ES-I3 (cell line): Measurements from ENCODE around the gene SBSN.
"Not testable (repeated sequence)": the region's sequence is repeated elsewhere in the genome, so short reads cannot be mapped to it uniquely, and the experiment has no call there.

Experiments
- H3K36me3 ChIP-seq: 2 replicates; pipeline ENCODE4 v1.6.1; 2013; ENCODE audit warnings: mild to moderate bottlenecking, low read length, control low read depth, moderate library complexity; ENCODE audit not compliant: insufficient read depth
- H3K4me1 ChIP-seq: 2 replicates; pipeline ENCODE4 v1.6.1; 2013; ENCODE audit warnings: mild to moderate bottlenecking, control low read depth, low read length; ENCODE audit not compliant: insufficient read depth
- H3K9ac ChIP-seq: 2 replicates; pipeline ENCODE4 v1.6.1; 2013; ENCODE audit warnings: low read depth, mild to moderate bottlenecking, low read length, moderate library complexity
- H3K9me3 ChIP-seq: 2 replicates; pipeline ENCODE4 v1.6.1; 2013; ENCODE audit warnings: mild to moderate bottlenecking, low read length, moderate library complexity; ENCODE audit not compliant: control insufficient read depth, insufficient read depth

SBSN gene

GRCh38 chr19:35493971-35494370 is 34.1 kb downstream of the SBSN start:
- Histone ChIP-seq H3K36me3 (no peaks in the 10 kb centered on the region), H3K4me1 (no peaks in the 10 kb centered on the region), H3K9ac (no peak overlapping the region), H3K9me3 (no peaks in the 10 kb centered on the region)

DNA sequence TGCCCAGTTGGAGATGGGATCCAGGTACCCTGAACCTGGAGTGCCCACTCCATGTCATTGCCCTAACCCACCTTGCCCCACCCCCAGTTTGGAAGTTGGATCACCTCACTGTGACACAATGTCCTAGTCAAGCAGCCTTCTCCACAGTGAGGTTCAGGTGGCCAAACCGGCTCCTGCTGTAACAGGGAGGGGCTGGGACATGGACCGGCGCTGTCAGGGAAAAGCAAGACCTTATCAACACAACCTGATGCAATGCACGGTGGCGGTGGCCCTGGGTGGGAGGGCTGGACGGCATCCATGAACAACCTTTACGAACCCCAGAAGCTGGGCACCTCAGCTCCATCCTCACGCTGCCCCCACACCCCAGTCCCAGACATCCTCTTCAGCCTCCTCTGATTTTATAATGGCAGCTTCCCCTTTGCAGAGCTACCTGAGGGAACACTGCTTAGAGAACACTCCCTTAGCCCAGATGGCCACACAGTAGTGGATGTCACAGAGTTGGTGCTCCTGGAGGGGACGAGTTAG is 36.2 kb downstream of the SBSN start:
- H3K36me3 ChIP-seq, result no peaks in the 10 kb centered on the region
- no peak overlapping the region for H3K9ac ChIP-seq
- H3K4me1 ChIP-seq, result no peaks in the 10 kb centered on the region
- H3K9me3 ChIP-seq, result no peaks in the 10 kb centered on the region

DNA sequence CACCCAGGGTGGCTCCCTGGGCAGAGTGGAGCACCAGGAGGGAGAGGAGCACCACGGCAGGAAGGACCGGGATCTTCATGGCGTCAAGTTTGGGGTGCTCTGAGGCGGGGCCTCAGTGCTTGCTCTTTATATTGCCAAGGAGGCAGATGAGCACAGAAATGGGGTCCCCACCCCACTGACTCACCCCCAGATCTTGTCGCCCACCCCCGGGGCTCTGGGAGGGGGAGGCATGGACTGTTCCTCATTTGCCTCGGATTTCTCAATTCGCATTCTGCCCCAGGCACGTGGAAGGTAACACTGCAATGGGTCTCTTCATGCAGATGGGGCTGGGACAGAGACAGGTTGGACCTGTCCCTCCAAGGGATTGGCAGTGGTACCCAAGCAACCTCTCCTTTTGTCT is 37.7 kb downstream of the SBSN start, which contains the start of gene KRTDAP:
Gene KRTDAP, minus strand, starts transcription at position 101 of the 400 bp plus-strand sequence. Its CDS starts 22 bp downstream, at position 79.
- H3K9ac ChIP-seq, result no peak within 1 kb of the TSS
- H3K4me1 ChIP-seq, result no peaks in the 10 kb centered on the region
- H3K36me3 ChIP-seq, result no peaks in the 10 kb centered on the region
- no peaks in the 10 kb centered on the region for H3K9me3 ChIP-seq

DNA sequence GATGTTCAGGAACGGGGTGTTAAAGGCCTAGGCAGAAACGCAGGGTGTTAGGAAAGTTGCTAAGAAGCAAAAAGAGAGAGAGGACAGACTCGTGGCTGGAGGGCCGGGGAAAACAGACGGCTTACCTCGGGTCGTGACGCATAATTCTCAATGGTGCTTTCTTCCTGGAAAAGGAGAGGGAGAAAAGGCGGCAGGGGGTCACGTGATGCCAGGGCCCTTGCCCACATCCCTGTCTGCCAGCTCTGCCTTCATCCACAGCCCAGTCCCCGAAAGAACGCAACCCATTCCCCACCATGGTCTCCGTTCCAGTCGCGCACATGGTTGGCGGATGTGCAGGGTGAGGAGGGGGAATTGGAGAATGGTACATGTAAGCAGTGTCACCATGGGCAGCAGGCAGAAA is 39.4 kb downstream of the SBSN start:
- H3K36me3 ChIP-seq, result no peaks in the 10 kb centered on the region
- no peaks in the 10 kb centered on the region for H3K4me1 ChIP-seq
- H3K9me3 ChIP-seq, result no peaks in the 10 kb centered on the region
- H3K9ac ChIP-seq, result no peak overlapping the region

DNA sequence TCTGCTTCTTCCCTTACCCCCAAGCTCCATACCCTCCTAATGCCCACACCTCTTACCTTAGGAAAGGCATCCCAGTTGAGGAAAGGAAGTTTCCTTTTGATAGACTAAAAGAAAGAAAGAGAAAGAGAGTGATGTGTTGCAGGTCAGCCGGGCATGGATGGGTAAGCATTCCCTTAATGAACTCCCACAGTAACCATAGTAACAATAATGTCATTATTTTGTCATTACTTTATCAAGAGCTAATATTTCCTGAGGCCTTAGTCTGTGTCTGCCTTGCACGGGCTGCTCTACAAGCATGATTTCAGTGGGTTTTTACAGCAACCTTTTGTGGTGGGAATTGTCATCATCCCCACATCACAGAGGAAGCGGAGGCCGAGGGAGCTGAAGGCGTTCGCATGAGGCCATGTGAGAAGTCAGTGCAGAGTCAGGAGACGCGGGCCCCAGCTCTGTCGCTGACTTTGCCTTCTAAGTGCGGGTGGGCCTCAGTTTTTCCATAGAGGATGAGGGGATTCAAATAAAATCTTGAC is 40.4 kb downstream of the SBSN start:
- Histone ChIP-seq H3K9ac (no peak overlapping the region), H3K9me3 (no peaks in the 10 kb centered on the region), H3K36me3 (no peaks in the 10 kb centered on the region), H3K4me1 (no peaks in the 10 kb centered on the region)

DNA sequence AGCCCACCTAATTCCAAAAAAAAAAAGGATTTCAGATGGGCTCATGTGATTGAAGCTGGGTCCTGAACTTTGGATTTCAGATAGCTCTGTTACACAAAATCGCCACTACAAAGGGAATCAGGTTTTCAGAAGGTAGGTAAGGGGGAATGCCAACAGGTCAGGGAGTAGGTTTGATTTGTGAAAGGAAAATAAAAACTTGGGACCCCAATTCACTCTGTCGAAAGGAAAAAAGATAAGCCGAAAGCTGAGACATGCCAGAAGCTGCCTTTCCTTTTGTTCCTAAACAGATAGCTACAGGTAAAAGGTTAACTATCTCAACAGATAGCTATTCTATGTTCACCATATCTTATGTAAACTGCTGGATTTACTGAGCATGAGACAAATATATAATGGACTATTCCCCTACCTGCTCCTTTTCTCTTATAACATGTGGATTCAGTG is 41.8 kb downstream of the SBSN start:
- no peak overlapping the region for H3K9ac ChIP-seq
- no peaks in the 10 kb centered on the region for H3K9me3 ChIP-seq
- no peaks in the 10 kb centered on the region for H3K4me1 ChIP-seq
- H3K36me3 ChIP-seq, result no peaks in the 10 kb centered on the region

DNA sequence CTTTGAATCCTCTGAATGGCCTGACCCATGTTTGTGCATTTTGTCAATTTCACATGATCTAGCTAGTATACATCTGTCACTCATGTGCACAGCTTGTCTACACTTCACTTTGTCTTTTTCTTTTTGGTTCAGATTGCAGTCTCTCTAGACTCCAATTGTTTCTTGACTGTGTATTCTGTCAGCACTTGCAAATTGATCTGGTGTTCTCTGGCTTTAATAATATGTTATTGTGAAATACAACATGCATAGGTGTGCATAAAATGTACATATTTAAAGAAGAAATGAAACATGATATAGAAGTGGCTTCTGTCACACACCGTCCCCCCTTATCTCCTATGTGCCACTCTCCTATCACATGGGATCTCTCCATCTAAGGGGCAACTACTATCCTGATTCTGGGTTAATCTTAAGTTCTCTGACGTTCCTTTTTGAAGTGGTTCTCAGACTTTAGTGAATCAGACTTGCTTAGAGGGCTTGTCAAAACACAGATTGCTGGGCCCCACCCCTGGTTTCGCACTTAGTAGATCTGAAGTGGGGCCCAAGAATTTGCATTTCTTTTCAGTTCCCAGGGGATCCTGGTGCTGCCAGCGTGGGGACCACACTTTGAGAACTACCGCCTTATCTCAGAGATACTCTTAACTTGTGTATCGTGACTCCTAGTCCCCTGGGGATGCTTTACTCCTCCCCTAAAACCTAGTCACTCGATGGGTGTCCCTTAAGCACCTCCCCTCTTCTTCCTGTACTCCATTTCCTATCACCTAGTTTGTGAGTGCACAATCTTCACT is 43.7 kb downstream of the SBSN start:
- no peaks in the 10 kb centered on the region for H3K4me1 ChIP-seq
- no peak overlapping the region for H3K9ac ChIP-seq
- H3K36me3 ChIP-seq, result no peaks in the 10 kb centered on the region
- no peaks in the 10 kb centered on the region for H3K9me3 ChIP-seq

- H3K36me3 ChIP-seq, result no peaks in the 10 kb centered on the region
- H3K9ac ChIP-seq, result no peak overlapping the region
- H3K4me1 ChIP-seq, result no peaks in the 10 kb centered on the region
- no peaks in the 10 kb centered on the region for H3K9me3 ChIP-seq
These were observed 45.0 kb downstream of the SBSN start for GRCh38 chr19:35483089-35483488.

GRCh38 chr19:35478794-35479677 is 49.1 kb downstream of the SBSN start:
- Histone ChIP-seq H3K4me1 (no peaks in the 10 kb centered on the region), H3K9me3 (no peaks in the 10 kb centered on the region), H3K36me3 (no peaks in the 10 kb centered on the region), H3K9ac (no peak overlapping the region)

GRCh38 chr19:35476149-35476548 is 52.0 kb downstream of the SBSN start:
- Histone ChIP-seq H3K9ac (no peak overlapping the region), H3K9me3 (no peaks in the 10 kb centered on the region), H3K36me3 (no peaks in the 10 kb centered on the region), H3K4me1 (no peaks in the 10 kb centered on the region)

DNA sequence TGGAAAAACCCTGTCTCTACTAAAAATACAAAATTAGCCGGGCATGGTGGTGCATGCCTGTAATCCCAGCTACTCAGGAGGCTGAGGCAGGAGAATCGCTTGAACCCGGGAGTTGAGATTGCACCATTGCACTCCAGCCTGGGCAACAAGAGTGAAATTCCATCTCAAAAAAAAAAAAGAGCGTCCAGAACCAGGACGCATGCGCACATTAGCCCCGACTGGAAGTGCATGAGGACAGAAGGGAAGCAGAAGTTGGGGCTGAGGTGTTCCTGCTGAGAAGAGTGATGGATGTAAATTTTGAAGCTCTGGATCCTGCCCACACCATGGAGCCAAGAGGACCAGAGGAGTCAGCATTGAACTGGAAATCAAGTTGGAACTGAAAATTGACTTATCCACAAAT is 53.5 kb downstream of the SBSN start:
- not testable (repeated sequence) for H3K9ac ChIP-seq, H3K4me1 ChIP-seq, H3K9me3 ChIP-seq, H3K36me3 ChIP-seq

- no peak overlapping the region for H3K9ac ChIP-seq
- no peaks in the 10 kb centered on the region for H3K9me3 ChIP-seq
- H3K4me1 ChIP-seq, result no peaks in the 10 kb centered on the region
- H3K36me3 ChIP-seq, result no peaks in the 10 kb centered on the region
These were observed 54.0 kb downstream of the SBSN start for GRCh38 chr19:35474104-35474503.
